ENCODE measurements around the gene TMEM212. TPM values are rescaled to one million over a fixed set of nuclear protein-coding genes. Genes with fewer than 3 reads are reported as not detected.
A peak's percentile ranks its signal among the peaks of the same experiment; 100 is the strongest.

TMEM212 gene
- total RNA-seq, 4 donors from 2014 or later: not detected

DNA sequence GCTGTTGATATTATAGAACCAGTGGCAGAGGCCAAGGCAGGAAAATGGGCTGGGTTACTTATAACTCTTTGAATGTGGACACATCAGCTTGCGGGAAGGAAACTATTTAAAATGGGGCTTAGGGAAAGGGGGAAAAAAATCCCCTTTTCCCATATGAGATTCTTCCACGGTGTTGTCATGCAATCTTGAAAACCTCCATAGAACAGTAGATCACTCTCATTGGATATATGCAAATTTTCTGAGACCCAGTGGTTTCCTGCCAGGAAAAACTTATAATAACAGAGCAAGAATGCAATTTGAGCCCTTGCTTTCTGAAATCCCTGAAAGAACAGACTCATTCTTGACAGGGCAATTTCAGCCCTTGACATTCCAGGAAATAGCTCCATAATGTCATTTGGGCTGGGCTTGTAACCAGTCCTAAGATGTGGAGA is 31.1 kb downstream of the TMEM212 start:
- no peaks in the 10 kb centered on the region for H3K4me1 ChIP-seq
- no peak for DNase-seq
- H3K27ac ChIP-seq: peak overlapping the region in 3 of 4 donors; percentile 6 to 61 (median 38)
- no peaks in the 10 kb centered on the region for H3K36me3 ChIP-seq
- no peaks in the 10 kb centered on the region for H3K27me3 ChIP-seq
- no peak overlapping the region for H3K4me3 ChIP-seq
- TF ChIP-seq, protein P1, sequence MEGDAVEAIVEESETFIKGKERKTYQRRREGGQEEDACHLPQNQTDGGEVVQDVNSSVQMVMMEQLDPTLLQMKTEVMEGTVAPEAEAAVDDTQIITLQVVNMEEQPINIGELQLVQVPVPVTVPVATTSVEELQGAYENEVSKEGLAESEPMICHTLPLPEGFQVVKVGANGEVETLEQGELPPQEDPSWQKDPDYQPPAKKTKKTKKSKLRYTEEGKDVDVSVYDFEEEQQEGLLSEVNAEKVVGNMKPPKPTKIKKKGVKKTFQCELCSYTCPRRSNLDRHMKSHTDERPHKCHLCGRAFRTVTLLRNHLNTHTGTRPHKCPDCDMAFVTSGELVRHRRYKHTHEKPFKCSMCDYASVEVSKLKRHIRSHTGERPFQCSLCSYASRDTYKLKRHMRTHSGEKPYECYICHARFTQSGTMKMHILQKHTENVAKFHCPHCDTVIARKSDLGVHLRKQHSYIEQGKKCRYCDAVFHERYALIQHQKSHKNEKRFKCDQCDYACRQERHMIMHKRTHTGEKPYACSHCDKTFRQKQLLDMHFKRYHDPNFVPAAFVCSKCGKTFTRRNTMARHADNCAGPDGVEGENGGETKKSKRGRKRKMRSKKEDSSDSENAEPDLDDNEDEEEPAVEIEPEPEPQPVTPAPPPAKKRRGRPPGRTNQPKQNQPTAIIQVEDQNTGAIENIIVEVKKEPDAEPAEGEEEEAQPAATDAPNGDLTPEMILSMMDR (IDR thresholded peaks at IDR 0.05): no peak
- TF ChIP-seq POLR2A (IDR thresholded peaks at IDR 0.05): no peak
- no peaks in the 10 kb centered on the region for H3K9me3 ChIP-seq

DNA sequence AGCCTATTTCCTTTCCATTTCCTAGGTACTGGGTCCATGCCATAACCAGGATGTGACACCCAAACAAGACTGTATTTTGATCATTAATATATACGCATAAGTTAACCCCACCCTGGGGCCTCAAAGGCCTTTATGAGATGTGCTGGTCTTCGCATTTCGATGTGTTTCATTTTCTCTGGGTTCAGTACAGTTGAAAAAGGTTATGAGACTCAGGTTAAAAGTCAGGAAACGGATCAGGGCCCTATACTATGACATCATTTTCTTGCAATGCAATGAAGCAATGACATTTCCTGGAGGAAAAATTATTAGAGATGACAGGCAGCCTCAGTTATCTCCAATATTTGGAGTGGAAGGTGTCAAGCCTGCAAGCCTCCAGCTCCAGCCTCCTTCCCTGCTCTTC is 31.7 kb downstream of the TMEM212 start:
- no peaks in the 10 kb centered on the region for H3K4me1 ChIP-seq
- no peaks in the 10 kb centered on the region for H3K9me3 ChIP-seq
- DNase-seq: no peak
- H3K4me3 ChIP-seq: no peak overlapping the region
- TF ChIP-seq POLR2A (IDR thresholded peaks at IDR 0.05): no peak
- TF ChIP-seq, protein P1 (IDR thresholded peaks at IDR 0.05): no peak
- no peaks in the 10 kb centered on the region for H3K27me3 ChIP-seq
- peak overlapping the region in 2 of 4 donors; percentile 38 to 61 for H3K27ac ChIP-seq
- H3K36me3 ChIP-seq: no peaks in the 10 kb centered on the region

DNA sequence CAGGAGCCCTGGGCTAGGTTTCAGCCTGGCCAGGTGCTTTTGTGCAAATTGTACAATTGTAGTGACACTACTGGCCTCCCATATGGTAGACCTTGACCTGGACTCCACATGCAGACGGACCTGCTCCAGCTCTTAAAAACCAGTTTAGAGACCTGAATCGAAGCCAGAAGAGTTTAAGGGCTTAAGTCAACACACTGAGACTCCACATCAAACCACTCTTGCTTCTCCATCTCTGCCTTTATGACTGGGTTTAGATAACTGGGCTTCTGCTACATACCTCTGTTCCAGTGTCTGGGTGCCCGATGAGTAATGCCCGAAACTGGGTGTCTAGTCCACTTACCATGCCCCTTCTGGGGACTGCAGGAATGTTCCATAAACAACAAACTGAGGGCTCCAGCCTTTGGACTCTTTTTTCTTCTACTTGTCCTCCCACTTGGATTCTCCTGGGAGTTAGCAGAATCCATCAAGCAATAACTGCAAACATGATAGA is 32.8 kb downstream of the TMEM212 start:
- DNase-seq: no peak
- H3K36me3 ChIP-seq: no peaks in the 10 kb centered on the region
- H3K4me3 ChIP-seq: no peak overlapping the region
- H3K27me3 ChIP-seq: no peaks in the 10 kb centered on the region
- H3K4me1 ChIP-seq: no peaks in the 10 kb centered on the region
- H3K27ac ChIP-seq: peak overlapping the region in 1 of 4 donors; percentile 61
- TF ChIP-seq, protein P1 (IDR thresholded peaks at IDR 0.05): no peak
- TF ChIP-seq POLR2A (IDR thresholded peaks at IDR 0.05): no peak
- no peaks in the 10 kb centered on the region for H3K9me3 ChIP-seq

DNA sequence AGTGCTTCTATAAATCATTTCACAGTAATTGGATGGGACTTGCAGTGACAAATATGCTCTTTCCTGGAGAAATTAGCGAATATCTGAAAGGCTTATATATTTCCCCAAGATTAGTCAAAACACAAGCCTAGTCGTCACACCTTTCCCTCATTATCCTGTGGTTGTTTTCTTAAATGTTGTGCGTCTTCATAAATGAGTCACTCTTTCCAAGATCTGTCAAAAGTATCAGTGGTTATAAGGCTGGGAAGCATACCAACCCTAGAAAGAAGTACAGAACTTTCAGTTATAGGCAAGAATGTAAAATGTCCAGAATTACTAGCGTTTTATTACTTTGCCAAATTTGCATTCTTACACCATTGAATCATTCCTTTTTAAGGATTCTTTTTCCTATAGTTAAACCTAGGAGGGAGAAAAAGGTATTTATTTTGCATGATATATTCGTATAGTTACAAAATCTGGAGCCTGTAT is 33.6 kb downstream of the TMEM212 start:
- Histone ChIP-seq H3K27me3 (no peaks in the 10 kb centered on the region), H3K36me3 (no peaks in the 10 kb centered on the region), H3K27ac (no peak overlapping the region), H3K9me3 (no peaks in the 10 kb centered on the region), H3K4me1 (no peaks in the 10 kb centered on the region), H3K4me3 (no peak overlapping the region)
- DNase-seq: no peak
- no peak for TF ChIP-seq POLR2A (IDR thresholded peaks at IDR 0.05)
- TF ChIP-seq, protein P1 (IDR thresholded peaks at IDR 0.05): no peak

DNA sequence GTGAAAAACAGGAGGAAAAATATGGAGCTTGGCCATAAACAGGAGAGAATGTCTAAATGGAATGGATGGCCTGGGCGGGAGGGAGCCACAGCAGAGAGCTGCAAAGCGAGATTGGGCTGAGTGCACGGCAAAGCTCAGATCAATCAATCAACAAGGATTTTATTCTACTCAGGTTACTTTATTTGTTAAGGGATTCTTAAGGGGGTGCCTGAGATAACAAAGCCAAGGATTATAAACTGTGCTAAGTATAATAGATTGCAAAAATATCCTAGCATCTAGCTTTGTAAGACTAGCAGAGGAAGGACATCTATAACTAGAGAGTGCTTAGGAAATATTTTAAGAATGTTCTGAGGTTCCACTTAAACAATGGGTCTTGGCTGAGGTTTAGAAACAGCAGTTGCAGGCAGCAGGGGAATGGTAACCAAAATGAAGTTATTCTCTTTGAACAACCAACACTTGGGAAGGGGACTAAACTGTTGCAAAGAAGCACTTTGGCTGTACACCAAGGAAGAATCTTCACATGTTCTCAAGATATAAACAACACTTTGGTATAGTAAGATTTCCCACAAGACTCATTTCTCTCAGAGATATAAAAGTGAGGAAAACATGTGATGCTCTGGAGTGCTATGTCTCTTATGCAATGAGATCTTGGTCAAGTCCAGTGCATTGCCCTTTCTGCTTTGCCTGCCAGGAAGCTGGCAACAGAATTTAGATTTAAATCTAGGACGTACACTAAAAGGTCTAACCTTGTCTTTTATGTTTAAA is 35.5 kb downstream of the TMEM212 start:
- DNase-seq: no peak
- no peak for TF ChIP-seq POLR2A (IDR thresholded peaks at IDR 0.05)
- TF ChIP-seq, protein P1 (IDR thresholded peaks at IDR 0.05): no peak
- no peaks in the 10 kb centered on the region for H3K27me3 ChIP-seq
- H3K27ac ChIP-seq: no peak overlapping the region
- no peaks in the 10 kb centered on the region for H3K4me1 ChIP-seq
- no peaks in the 10 kb centered on the region for H3K36me3 ChIP-seq
- no peak overlapping the region for H3K4me3 ChIP-seq
- no peaks in the 10 kb centered on the region for H3K9me3 ChIP-seq
